Ascending aorta (tissue), 2 donors: ENCODE data around the gene HECW1. TPM values are rescaled to one million over a fixed set of nuclear protein-coding genes. Genes with fewer than 3 reads are reported as not detected.

Experiments used
- DNase-seq, 2 donors: peaks; one replicate each; pipeline ENCODE4 v3.0.0-alpha.2; 2019; ENCODE audit warnings: low spot score in 2 of 2
- H3K27ac ChIP-seq, 2 donors: fragments of 200-600 bp; sonication (generic); one replicate each; pipeline ENCODE4 v1.5.1; 2016 to 2017; ENCODE audit warnings: mild to moderate bottlenecking in 1 of 2
- H3K27me3 ChIP-seq: fragments of 200-600 bp; sonication (generic); one replicate; pipeline ENCODE4 v1.5.1; 2017
- H3K36me3 ChIP-seq, 2 donors: fragments of 200-600 bp; sonication (generic); one replicate each; pipeline ENCODE4 v1.5.1; 2016
- H3K4me1 ChIP-seq, 2 donors: fragments of 200-600 bp; sonication (generic); one replicate each; pipeline ENCODE4 v1.5.1; 2016 to 2017; ENCODE audit warnings: mild to moderate bottlenecking in 1 of 2
- H3K4me3 ChIP-seq, 2 donors: fragments of 200-600 bp; sonication (generic); one replicate each; pipeline ENCODE4 v1.5.1; 2016 to 2017; ENCODE audit warnings: mild to moderate bottlenecking in 1 of 2
- H3K9me3 ChIP-seq, 2 donors: fragments of 200-600 bp; sonication (generic); one replicate each; pipeline ENCODE4 v1.5.1; 2016
- CTCF ChIP-seq, 3 experiments: fragments of 200-600 bp in 2 of 3; fragments of 450-650 bp in 1 of 3; sonication (generic) in 2 of 3; IDR thresholded peaks; one replicate each; pipeline ENCODE4 v1.5.1; 2016 to 2019; ENCODE audit warnings: antibody characterized with exemption in 3 of 3, mild to moderate bottlenecking in 1 of 3, moderate library complexity in 1 of 3
- intact Hi-C: fragments of 100-400 bp; cut with DNase I; formaldehyde crosslinking; loops from one replicate; pipeline ENCODE4 v1.15.1; 2023
- total RNA-seq: library from RNA; depleted of rRNA; stranded (reverse); fragments of >200 nt; gene quantifications from one replicate; pipeline ENCODE4 v1.1.0, GENCODE V29; 2016

The HECW1 gene
- total RNA-seq, 1 donor from 2014 or later = not detected

DNA sequence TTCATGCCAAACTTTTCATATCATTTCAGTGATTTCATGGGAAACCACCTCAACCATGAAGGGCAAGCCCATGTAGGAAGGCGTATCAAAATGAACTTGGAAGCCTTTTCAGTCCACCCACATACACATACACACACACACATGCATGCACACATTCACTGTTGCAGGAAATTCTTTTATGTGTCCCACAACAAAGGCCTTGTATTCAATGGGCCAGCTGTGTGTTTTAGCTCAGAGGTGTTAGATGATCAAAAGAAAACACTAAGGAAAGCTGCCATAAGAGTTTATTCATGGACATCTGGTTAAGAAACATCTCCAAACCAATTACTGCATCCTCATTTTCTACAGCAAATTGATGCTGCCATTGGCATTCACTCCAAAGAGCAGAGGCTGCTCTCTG is 396.0 kb downstream of the HECW1 start:
- intact Hi-C loops = no loop called here
- H3K27me3 ChIP-seq = no peaks in the 10 kb centered on the region
- no peak for TF ChIP-seq CTCF (IDR thresholded peaks at IDR 0.05)

DNA sequence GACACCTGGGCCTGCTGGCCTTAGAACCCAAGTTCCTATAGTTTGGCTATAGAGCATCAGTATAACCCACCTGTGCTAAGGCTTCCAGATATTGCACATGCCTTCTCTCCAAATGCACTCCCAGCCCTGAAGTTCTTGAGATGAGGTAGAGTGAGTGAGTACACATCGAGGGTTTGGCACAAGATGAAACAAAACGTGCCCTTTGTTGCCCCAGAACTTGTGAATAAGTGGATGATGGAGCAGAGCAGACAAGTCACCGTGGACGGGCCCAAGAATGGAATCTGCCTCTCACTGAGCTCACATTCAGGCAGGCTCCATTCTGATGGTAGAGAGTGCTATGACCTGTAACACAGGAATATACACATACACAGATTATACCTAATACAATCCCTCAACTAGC is 397.5 kb downstream of the HECW1 start:
- intact Hi-C loops = no loop called here
- Histone ChIP-seq H3K27me3 (no peaks in the 10 kb centered on the region), H3K9me3 (no peaks in the 10 kb centered on the region), H3K4me3 (no peak overlapping the region), H3K27ac (no peak overlapping the region), H3K36me3 (no peaks in the 10 kb centered on the region), H3K4me1 (no peaks in the 10 kb centered on the region)
- no peak for TF ChIP-seq CTCF (IDR thresholded peaks at IDR 0.05)
- DNase-seq = no peak

More for the DNA sequence above, 396.0 kb downstream of the HECW1 start:
- Histone ChIP-seq H3K36me3 (no peaks in the 10 kb centered on the region), H3K4me3 (no peak overlapping the region), H3K9me3 (no peaks in the 10 kb centered on the region), H3K27ac (no peak overlapping the region), H3K4me1 (no peaks in the 10 kb centered on the region)
- DNase-seq = no peak

- no peaks in the 10 kb centered on the region for H3K36me3 ChIP-seq
- no peak for DNase-seq
- no peaks in the 10 kb centered on the region for H3K9me3 ChIP-seq
- H3K27me3 ChIP-seq = no peaks in the 10 kb centered on the region
- H3K4me3 ChIP-seq = no peak overlapping the region
- no peak overlapping the region for H3K27ac ChIP-seq
- no peaks in the 10 kb centered on the region for H3K4me1 ChIP-seq
- no peak for TF ChIP-seq CTCF (IDR thresholded peaks at IDR 0.05)
- intact Hi-C loops = no loop called here
Measured at GRCh38 chr7:43511029-43511428, 398.6 kb downstream of the HECW1 start.

DNA sequence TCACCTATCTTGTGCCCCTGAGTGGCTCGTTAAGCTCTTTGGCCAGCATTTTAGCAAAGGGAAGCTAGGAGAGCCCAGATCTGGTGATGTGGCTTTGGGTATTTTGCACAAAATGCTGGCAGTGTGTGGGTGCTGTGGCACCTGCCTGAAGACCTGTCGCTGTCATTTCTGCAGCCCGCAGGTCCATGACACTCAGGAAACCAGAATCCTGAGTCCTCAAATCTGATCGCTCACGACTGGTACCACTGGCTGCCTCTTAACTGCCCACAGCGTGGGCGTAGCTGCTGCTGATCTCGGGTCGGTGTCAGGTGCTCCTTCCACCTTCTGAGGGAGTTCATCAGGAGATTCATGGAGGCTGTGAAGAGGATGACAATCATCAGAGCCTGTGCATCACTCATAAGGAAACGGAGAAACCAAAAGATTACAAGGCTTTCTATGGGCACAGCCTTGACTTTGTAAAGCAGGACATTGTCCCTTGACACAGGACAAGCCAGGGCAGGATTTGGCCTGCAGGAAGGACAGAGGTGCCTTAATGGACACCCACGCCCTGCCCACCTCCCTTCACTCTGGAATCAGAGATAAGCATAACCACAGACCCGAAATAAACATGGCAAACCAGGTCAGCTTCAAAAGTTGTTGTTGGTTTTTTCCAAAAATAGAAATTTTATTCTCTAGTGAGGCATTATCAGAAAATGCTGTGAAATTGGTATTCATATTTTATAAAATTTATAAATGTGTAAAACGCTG is 399.5 kb downstream of the HECW1 start:
- no peaks in the 10 kb centered on the region for H3K27me3 ChIP-seq
- no peaks in the 10 kb centered on the region for H3K4me1 ChIP-seq
- no peak overlapping the region for H3K4me3 ChIP-seq
- TF ChIP-seq CTCF (IDR thresholded peaks at IDR 0.05) = no peak
- no peak for DNase-seq
- H3K27ac ChIP-seq = no peak overlapping the region
- H3K9me3 ChIP-seq = no peaks in the 10 kb centered on the region
- intact Hi-C loops = no loop called here
- no peaks in the 10 kb centered on the region for H3K36me3 ChIP-seq

DNA sequence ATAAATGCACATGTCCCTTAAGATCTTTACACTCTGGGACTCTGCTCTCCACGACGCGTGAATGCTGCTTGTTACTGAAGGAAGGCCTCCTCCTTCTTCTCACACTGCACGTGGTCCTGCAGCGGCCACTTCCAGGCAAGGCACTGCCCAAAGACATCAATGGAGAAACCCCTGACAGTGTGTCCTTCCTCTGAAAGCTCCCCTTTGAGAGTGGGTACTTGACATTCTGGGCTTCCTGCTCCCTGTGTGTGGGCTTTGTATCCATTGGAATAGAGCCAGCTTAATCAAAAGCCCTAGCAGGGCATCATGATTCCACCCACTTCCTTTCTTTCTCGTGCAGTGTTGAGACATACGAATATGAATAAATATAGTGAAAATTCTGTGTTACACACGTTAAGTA is 400.8 kb downstream of the HECW1 start:
- no peak overlapping the region for H3K4me3 ChIP-seq
- intact Hi-C loops = no loop called here

More for the DNA sequence above, 400.8 kb downstream of the HECW1 start:
- no peak for DNase-seq
- no peaks in the 10 kb centered on the region for H3K27me3 ChIP-seq
- no peaks in the 10 kb centered on the region for H3K4me1 ChIP-seq
- no peak for TF ChIP-seq CTCF (IDR thresholded peaks at IDR 0.05)
- no peak overlapping the region for H3K27ac ChIP-seq
- no peaks in the 10 kb centered on the region for H3K36me3 ChIP-seq
- H3K9me3 ChIP-seq = no peaks in the 10 kb centered on the region
